T47D (cell line): ENCODE measurements around the gene MAP1A.
"Not testable (repeated sequence)": the region's sequence is repeated elsewhere in the genome, so short reads cannot be mapped to it uniquely, and the experiment has no call there.

Experiments used
- DNase-seq, 2 experiments: peaks; one replicate each; pipeline versions ENCODE4 v3.0.0 to v3.0.0-alpha.2; 2011 to 2012; ENCODE audit warnings: low read depth in 1 of 2, low spot score in 1 of 2
- JUND ChIP-seq: IDR thresholded peaks from 2 replicates; pipeline ENCODE4 v1.6.1; 2012; ENCODE audit warnings: low read depth
- in situ Hi-C: cut with HindIII; loops from 2 replicates; pipeline ENCODE4 v1.10.0; 2016; ENCODE audit warnings: low sequenced_read_pairs, low pct_unique_long_range_greater_than_20kb

The MAP1A gene

GRCh38 chr15:43527802-43528541 is 10.6 kb downstream of the MAP1A start:
- TF ChIP-seq JUND = no peak
- no peak for DNase-seq
- in situ Hi-C loops = no loop called here

- no peak for TF ChIP-seq JUND
- in situ Hi-C loops = no loop called here
- DNase-seq = no peak
Observed at GRCh38 chr15:43528542-43529007, 11.2 kb downstream of the MAP1A start.

GRCh38 chr15:43529141-43529540 is 11.7 kb downstream of the MAP1A start:
- no peak for TF ChIP-seq JUND
- DNase-seq = no peak
- in situ Hi-C loops = no loop called here

- TF ChIP-seq JUND = no peak
- in situ Hi-C loops = no loop called here
- no peak for DNase-seq
Observed at GRCh38 chr15:43529587-43530345, 12.4 kb downstream of the MAP1A start.

DNA sequence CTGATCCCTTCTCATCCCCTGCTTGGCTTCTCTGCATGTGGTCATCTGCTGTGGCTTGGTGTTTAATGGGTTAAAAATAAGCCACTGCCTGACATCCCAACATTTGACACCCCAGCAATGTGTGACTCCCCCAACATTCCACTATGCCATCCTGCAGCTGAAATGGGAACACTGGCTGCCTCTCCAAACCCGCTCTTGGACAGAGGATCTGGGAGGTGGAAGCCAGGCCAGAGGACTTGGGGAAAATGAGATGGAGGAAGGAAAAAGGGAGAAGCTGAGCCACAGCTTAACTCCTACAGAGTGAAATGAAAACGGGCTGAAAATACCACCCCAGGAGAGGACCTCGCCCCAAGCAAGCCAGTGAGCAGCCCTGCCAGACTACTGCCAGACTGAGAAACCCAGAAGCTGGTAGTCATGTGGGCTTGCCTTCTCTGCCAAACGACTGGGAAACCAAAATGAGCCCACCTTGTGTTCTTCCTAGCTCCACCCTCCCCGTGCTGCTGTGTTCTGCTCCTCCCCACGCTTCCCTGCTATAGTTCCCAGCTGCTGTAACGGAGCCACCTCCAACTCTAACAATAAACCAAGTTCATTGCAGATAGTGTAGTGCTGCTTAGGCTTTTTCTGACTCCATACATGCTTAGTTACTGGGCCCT is 13.7 kb downstream of the MAP1A start:
- TF ChIP-seq JUND = no peak
- in situ Hi-C loops = no loop called here
- DNase-seq = no peak

DNA sequence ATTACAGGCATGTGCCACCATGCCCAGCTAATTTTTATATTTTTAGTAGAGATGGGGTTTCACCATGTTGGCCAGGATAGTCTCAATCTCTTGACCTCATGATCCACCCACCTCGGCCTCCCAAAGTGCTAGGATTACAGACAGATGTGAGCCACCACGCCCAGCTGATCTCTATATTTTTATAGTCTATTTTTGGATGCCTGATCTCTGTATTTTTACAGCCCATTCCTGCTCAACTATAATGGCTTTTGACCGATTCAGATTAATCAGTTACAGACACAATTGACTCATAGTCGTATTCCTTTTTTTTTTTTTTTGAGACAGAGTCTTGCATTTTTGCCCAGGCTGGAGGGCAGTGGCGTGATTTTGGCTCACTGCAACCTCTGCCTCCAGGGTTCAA is 15.4 kb downstream of the MAP1A start:
- DNase-seq, in situ Hi-C loops: not testable (repeated sequence)

DNA sequence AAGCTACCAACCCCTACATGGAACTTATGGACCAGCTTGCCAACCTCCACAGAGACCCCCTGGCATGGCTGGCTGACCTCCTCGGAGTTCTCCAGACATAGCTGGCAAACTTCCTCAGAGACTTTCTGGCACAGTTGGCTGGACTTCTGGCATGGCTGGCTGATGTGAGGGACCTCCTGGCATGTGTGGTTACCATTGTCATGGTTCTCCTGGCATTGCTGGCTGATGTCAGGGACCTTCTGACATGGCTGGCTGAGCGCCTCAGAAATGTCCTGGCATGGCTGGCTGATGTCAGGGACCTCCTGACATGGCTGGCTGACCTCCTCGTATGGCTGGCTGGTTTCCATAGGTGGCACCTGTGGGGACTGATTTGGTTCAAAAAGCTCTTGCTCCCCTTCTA is 17.5 kb downstream of the MAP1A start:
- no peak for DNase-seq
- TF ChIP-seq JUND = no peak
- in situ Hi-C loops = no loop called here

DNA sequence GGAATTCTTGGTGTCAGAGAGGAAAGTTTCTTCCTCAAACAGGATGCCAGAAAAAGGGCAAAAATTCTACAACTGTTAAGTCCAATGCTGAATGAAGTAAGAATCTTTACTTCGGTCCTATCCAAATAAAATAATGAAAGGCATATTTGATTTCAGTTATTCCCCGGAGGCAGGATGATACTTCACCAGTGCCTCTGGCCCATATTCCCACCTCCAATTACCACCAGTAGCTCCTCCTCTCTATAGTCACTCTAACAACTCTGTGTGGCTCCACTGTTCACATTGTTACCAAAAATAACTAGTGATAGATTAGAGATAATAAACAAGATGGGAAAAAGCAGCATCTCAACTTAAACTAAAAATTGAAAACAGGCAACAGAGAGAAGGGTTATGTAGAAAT is 20.7 kb downstream of the MAP1A start:
- in situ Hi-C loops = no loop called here
- TF ChIP-seq JUND = no peak
- no peak for DNase-seq

DNA sequence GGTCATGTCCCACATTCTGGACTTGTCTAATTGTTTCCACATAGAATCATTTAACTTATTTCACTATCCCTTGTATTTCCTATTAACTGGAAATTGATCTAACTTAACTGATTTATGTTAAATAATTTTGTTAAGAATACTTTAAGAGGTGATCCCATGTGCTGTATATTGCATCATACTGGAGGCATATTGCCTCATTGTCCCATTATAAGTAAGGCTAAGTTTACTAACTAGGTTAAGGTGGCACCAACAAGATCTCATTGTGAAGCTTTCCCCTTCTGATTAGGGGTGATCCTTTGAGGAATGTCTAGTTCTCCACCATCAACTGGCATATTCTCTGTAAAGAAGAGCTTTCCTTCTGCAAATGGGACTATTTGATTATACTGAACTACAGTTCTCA is 24.4 kb downstream of the MAP1A start:
- DNase-seq = no peak
- in situ Hi-C loops = no loop called here
- TF ChIP-seq JUND = no peak

DNA sequence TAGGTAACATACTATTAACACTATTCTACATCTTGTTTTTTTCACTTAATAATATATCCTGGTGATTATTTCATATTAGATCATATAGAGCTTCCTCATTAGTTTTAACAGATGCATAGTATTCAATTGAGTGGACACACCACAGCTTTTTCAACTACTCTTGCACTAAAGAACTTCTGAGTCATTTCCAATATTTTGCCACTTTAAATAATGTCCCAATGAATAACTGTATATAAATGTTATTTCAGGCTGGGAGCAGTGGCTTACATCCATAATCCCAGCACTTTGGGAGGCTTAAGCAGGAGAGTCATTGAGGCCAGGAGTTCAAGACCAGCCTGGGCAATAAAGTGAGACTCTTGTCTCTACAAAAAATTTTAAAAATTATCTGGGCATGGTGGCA is 26.9 kb downstream of the MAP1A start:
- TF ChIP-seq JUND = no peak
- in situ Hi-C loops = no loop called here
- no peak for DNase-seq

DNA sequence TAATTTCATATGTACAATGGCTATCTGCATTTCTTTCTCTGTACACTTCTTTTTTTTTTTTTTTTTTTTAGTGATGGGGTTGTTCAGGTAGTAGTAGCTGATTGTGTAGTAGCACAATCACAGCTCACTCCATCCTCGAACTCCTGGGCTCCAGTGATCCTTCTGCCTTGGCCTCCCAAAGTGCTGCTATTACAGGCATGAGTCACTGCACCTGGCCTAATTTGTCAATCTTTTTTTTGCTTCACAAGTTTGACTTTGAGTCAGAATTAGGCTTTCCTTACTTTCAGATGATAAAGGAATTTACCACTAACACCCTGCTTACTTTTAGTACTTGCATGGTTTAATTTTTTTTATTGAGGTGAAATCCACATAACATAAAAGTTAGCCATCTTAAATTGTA is 28.0 kb downstream of the MAP1A start:
- in situ Hi-C loops = no loop called here
- no peak for DNase-seq
- no peak for TF ChIP-seq JUND

- in situ Hi-C loops = no loop called here
- TF ChIP-seq JUND = no peak
Observed at GRCh38 chr15:43547539-43547938, 30.1 kb downstream of the MAP1A start.

More at GRCh38 chr15:43547539-43547938, 30.1 kb downstream of the MAP1A start:
- DNase-seq = no peak
